Osteoblast (primary cell): ENCODE measurements around the gene TMEM132C. TPM values are rescaled to one million over a fixed set of nuclear protein-coding genes. Genes with fewer than 3 reads are reported as not detected.

Source experiments
- DNase-seq: peaks from one replicate; pipeline ENCODE4 v3.0.0; 2011; ENCODE audit warnings: low spot score, mixed read lengths; ENCODE audit not compliant: insufficient read length; ENCODE audit errors: missing footprints
- H2AFZ ChIP-seq: 2 replicates; pipeline ENCODE4 v1.6.0; 2011; ENCODE audit warnings: mild to moderate bottlenecking, low read length
- H3K27ac ChIP-seq: 2 replicates; pipeline ENCODE4 v1.5.1; 2011; ENCODE audit warnings: mild to moderate bottlenecking, low read depth, low read length, moderate library complexity
- H3K27me3 ChIP-seq: 2 replicates; pipeline ENCODE4 v1.6.0; 2012; ENCODE audit warnings: mild to moderate bottlenecking, control low read depth, inconsistent platforms, low read length, moderate library complexity; ENCODE audit not compliant: insufficient read depth
- H3K36me3 ChIP-seq: 2 replicates; pipeline ENCODE4 v1.5.1; 2011; ENCODE audit warnings: mild to moderate bottlenecking, low read length, control low read depth, moderate library complexity; ENCODE audit not compliant: insufficient read depth
- H3K4me1 ChIP-seq: 2 replicates; pipeline ENCODE4 v1.5.1; 2011; ENCODE audit warnings: mild to moderate bottlenecking, low read length, control low read depth, moderate library complexity; ENCODE audit not compliant: insufficient read depth
- H3K4me2 ChIP-seq: 2 replicates; pipeline ENCODE4 v1.6.0; 2011; ENCODE audit warnings: mild to moderate bottlenecking, low read length; ENCODE audit not compliant: insufficient read depth
- H3K4me3 ChIP-seq: fragments of 200-600 bp; sonication (generic); 3 replicates; pipeline ENCODE4 v1.5.1; 2012; ENCODE audit warnings: mild to moderate bottlenecking, low read length, inconsistent platforms; ENCODE audit not compliant: insufficient read depth
- H3K79me2 ChIP-seq: 2 replicates; pipeline ENCODE4 v1.6.0; 2012; ENCODE audit warnings: mild to moderate bottlenecking, low read length, control low read depth, inconsistent platforms; ENCODE audit not compliant: insufficient read depth
- H3K9me3 ChIP-seq: 2 replicates; pipeline ENCODE4 v1.5.1; 2011; ENCODE audit warnings: low read depth, low read length, control low read depth
- H4K20me1 ChIP-seq: 2 replicates; pipeline ENCODE4 v1.6.0; 2012; ENCODE audit warnings: mild to moderate bottlenecking, low read length, control low read depth; ENCODE audit not compliant: insufficient read depth
- total RNA-seq: library from RNA; depleted of rRNA; stranded (reverse); fragments of >200 nt; gene quantifications from 2 replicates; pipeline ENCODE4 v1.2.3, GENCODE V29; 2012
- TF ChIP-seq, protein P1 (sequence below): IDR thresholded peaks from 2 replicates; pipeline ENCODE4 v1.5.1; 2011; ENCODE audit warnings: mild to moderate bottlenecking, low read depth, low read length, moderate library complexity; ENCODE audit errors: extremely low read depth

Gene TMEM132C
- total RNA-seq, 1 donor, result not detected

DNA sequence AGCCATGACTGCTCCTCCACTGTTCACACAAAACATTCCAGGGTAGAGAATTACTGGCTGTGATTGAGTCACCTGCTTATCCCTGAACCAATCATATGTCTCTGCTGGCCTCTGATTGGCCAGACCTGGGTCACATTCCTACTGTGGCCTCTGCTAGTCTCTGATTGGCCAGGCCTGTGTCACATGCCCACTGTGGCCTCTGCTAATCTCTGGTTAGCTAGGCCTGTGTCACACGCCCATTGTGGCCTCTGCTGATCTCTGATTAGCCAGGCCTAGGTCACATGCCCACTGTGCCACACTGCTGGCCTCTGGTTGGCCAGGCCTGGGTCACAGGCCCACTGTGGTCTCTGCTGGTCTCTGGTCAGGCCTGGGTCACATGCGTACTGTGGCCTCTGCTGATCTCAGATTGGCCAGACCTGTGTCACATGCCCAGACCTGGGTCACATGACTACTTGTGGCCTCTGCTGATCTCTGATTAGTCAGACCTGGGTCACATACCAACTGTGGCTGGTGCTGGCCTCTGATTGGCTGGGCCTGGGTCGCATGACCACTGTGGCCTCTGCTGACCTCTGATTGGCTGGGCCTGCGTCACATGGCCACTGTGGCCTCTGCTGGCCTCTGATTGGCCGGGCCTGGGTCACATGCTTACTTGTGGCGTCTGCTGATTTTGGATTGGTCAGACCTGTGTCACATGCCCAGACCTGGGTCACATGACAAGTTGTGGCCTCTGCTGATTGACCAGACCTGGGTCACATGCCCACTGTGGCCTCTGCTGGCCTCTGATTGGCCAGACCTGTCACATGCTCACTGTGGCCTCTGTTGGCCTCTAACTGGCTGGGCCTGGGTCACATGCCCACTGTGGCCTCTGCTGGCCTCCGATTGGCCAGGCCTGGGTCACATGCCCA is 305.2 kb downstream of the TMEM132C start:
- no peaks in the 10 kb centered on the region for H4K20me1 ChIP-seq
- H3K4me1 ChIP-seq, result no peaks in the 10 kb centered on the region
- DNase-seq, result no peak
- H3K36me3 ChIP-seq, result no peaks in the 10 kb centered on the region
- no peak overlapping the region for H3K4me2 ChIP-seq
- H3K9me3 ChIP-seq, result peaks cover 3% of the 10 kb centered on the region
- no peaks in the 10 kb centered on the region for H3K27me3 ChIP-seq
- H2AFZ ChIP-seq, result no peak overlapping the region
- TF ChIP-seq, protein P1, sequence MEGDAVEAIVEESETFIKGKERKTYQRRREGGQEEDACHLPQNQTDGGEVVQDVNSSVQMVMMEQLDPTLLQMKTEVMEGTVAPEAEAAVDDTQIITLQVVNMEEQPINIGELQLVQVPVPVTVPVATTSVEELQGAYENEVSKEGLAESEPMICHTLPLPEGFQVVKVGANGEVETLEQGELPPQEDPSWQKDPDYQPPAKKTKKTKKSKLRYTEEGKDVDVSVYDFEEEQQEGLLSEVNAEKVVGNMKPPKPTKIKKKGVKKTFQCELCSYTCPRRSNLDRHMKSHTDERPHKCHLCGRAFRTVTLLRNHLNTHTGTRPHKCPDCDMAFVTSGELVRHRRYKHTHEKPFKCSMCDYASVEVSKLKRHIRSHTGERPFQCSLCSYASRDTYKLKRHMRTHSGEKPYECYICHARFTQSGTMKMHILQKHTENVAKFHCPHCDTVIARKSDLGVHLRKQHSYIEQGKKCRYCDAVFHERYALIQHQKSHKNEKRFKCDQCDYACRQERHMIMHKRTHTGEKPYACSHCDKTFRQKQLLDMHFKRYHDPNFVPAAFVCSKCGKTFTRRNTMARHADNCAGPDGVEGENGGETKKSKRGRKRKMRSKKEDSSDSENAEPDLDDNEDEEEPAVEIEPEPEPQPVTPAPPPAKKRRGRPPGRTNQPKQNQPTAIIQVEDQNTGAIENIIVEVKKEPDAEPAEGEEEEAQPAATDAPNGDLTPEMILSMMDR, result no peak
- no peaks in the 10 kb centered on the region for H3K79me2 ChIP-seq
- H3K27ac ChIP-seq, result no peak overlapping the region
- no peak overlapping the region for H3K4me3 ChIP-seq

GRCh38 chr12:128573907-128574306 is 306.9 kb downstream of the TMEM132C start:
- H3K27me3 ChIP-seq, result no peaks in the 10 kb centered on the region
- no peaks in the 10 kb centered on the region for H4K20me1 ChIP-seq
- TF ChIP-seq, protein P1, result no peak
- no peaks in the 10 kb centered on the region for H3K36me3 ChIP-seq
- no peaks in the 10 kb centered on the region for H3K4me1 ChIP-seq
- no peak overlapping the region for H3K4me2 ChIP-seq
- no peak overlapping the region for H3K27ac ChIP-seq
- no peak overlapping the region for H3K4me3 ChIP-seq
- no peaks in the 10 kb centered on the region for H3K79me2 ChIP-seq
- H3K9me3 ChIP-seq, result peaks cover 3% of the 10 kb centered on the region
- H2AFZ ChIP-seq, result no peak overlapping the region
- no peak for DNase-seq

DNA sequence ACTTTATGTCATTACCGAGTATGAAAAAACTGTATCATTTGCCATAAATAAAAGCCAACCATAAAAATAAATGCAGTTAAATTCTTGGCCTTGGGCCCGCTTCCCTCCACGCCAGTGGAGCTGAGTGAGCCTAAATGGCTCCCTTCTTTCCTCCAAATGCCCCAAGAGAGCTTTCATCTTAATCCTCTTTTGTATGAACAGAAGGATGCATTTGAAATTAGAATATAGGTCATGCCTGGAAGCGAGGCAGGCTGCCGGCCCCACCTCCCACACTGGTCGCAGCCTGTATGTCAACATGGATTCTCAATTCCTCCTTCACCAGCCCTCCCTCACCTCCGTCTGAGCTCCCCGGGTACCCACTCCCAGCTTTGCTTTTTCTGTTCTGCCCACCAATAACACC is 311.1 kb downstream of the TMEM132C start:
- H3K9me3 ChIP-seq, result no peaks in the 10 kb centered on the region

DNA sequence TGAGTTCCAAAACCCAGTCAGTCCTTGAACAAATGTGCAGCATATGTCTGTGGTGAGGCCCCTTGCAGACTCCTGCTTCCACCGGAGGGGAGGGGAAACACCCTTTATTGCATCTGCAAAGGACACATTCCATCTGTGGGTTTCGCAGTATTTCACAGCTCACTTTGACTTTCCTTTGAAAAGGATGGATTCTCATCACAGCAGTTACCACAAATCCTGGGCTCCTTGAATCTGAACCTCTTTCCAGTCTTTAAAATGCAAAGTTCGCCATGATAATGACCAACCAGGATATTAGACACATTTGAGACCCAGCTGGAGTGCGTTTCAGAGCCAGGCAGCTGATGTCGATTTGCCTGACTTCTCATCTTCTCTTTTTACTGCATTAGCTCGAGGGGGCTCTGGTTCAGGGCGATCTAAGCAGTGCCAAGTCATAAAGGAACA is 314.4 kb downstream of the TMEM132C start:
- TF ChIP-seq, protein P1, result no peak
- no peak overlapping the region for H3K27ac ChIP-seq
- no peaks in the 10 kb centered on the region for H3K79me2 ChIP-seq
- no peaks in the 10 kb centered on the region for H3K36me3 ChIP-seq
- H2AFZ ChIP-seq, result no peak overlapping the region
- H3K9me3 ChIP-seq, result peaks cover 2% of the 10 kb centered on the region
- no peaks in the 10 kb centered on the region for H4K20me1 ChIP-seq
- H3K4me3 ChIP-seq, result no peak overlapping the region
- no peak for DNase-seq
- H3K4me1 ChIP-seq, result no peaks in the 10 kb centered on the region
- no peak overlapping the region for H3K4me2 ChIP-seq
- no peaks in the 10 kb centered on the region for H3K27me3 ChIP-seq

More for the DNA sequence above, 311.1 kb downstream of the TMEM132C start:
- Histone ChIP-seq H2AFZ (no peak overlapping the region), H3K27me3 (no peaks in the 10 kb centered on the region), H3K4me1 (no peaks in the 10 kb centered on the region), H3K27ac (no peak overlapping the region), H3K36me3 (no peaks in the 10 kb centered on the region), H4K20me1 (no peaks in the 10 kb centered on the region), H3K4me3 (no peak overlapping the region), H3K4me2 (no peak overlapping the region), H3K79me2 (no peaks in the 10 kb centered on the region)
- DNase-seq, result no peak
- TF ChIP-seq, protein P1, result no peak
